Spleen (tissue), 11 donors: ENCODE measurements around the gene PDRG1. TPM values are rescaled to one million over a fixed set of nuclear protein-coding genes. Genes with fewer than 3 reads are reported as not detected.
"Not testable (repeated sequence)": the region's sequence is repeated elsewhere in the genome, so short reads cannot be mapped to it uniquely, and the experiment has no call there.

Experiments
- DNase-seq: peaks from one replicate; pipeline ENCODE4 v3.0.0-alpha.2; 2020
- H3K27ac ChIP-seq, 8 donors: fragments of 200-600 bp; sonication (generic) in 7 of 8; 1 replicate in 4 of 8; 2 replicates in 4 of 8; pipeline versions ENCODE4 v1.5.0 to v1.8.0; 2016 to 2021; ENCODE audit warnings: inconsistent platforms in 4 of 8, mild to moderate bottlenecking in 4 of 8, moderate library complexity in 1 of 8
- H3K27me3 ChIP-seq, 7 donors: fragments of 200-600 bp; sonication (generic) in 6 of 7; replicated peaks in 1 of 7; 1 replicate in 4 of 7; 2 replicates in 3 of 7; pipeline versions ENCODE4 v1.5.0 to v1.8.0; 2016 to 2021; ENCODE audit warnings: inconsistent platforms in 3 of 7, mild to moderate bottlenecking in 1 of 7
- H3K36me3 ChIP-seq, 6 donors: fragments of 200-600 bp; sonication (generic) in 5 of 6; 1 replicate in 4 of 6; 2 replicates in 2 of 6; pipeline versions ENCODE4 v1.5.0 to v1.8.0; 2016 to 2021; ENCODE audit warnings: inconsistent platforms in 2 of 6
- H3K4me1 ChIP-seq, 6 donors: fragments of 200-600 bp; sonication (generic) in 5 of 6; 1 replicate in 3 of 6; 2 replicates in 3 of 6; pipeline versions ENCODE4 v1.5.0 to v1.8.0; 2016 to 2021; ENCODE audit warnings: inconsistent platforms in 3 of 6
- H3K4me3 ChIP-seq, 8 donors: fragments of 200-600 bp; sonication (generic) in 7 of 8; 1 replicate in 4 of 8; 2 replicates in 4 of 8; pipeline versions ENCODE4 v1.5.0 to v1.8.0; 2016 to 2021; ENCODE audit warnings: inconsistent platforms in 4 of 8, mild to moderate bottlenecking in 4 of 8, moderate library complexity in 2 of 8
- H3K9me3 ChIP-seq, 8 donors: fragments of 200-600 bp; sonication (generic) in 7 of 8; 1 replicate in 4 of 8; 2 replicates in 4 of 8; pipeline versions ENCODE4 v1.5.0 to v1.8.0; 2016 to 2021; ENCODE audit warnings: inconsistent platforms in 4 of 8
- CTCF ChIP-seq, 11 experiments: fragments of 200-600 bp in 7 of 11; fragments of 450-650 bp in 4 of 11; sonication (generic) in 4 of 11; IDR thresholded peaks in 8 of 11; conservative IDR thresholded peaks in 3 of 11; 1 replicate in 7 of 11; 2 replicates in 4 of 11; pipeline versions ENCODE4 v1.4.0 to v1.8.0; 2016 to 2021; ENCODE audit warnings: antibody characterized with exemption in 11 of 11, inconsistent platforms in 4 of 11, mild to moderate bottlenecking in 1 of 11
- POLR2A ChIP-seq, 3 donors: fragments of 450-650 bp; IDR thresholded peaks; one replicate each; pipeline ENCODE4 v1.5.1; 2017; ENCODE audit warnings: antibody characterized with exemption in 3 of 3, mild to moderate bottlenecking in 1 of 3
- POLR2AphosphoS5 ChIP-seq, 3 donors: sonication (generic); formaldehyde crosslinking; IDR thresholded peaks; one replicate each; pipeline ENCODE4 v1.5.1; 2017; ENCODE audit warnings: antibody characterized with exemption in 3 of 3
- WGBS, 5 donors: extraction: QIAGEN DNeasy Blood & Tissue Kit in 3 of 5; methylation state at CpG; one replicate each; pipeline versions ENCODE4 v1.1.5 to v1.1.7; 2013 to 2018; 5-methylcytosine and 5-hydroxymethylcytosine counted together
- intact Hi-C: fragments of 100-400 bp; cut with DNase I; formaldehyde crosslinking; loops from one replicate; pipeline ENCODE4 v1.15.0; 2023; ENCODE audit warnings: low total_unique reads
- polyA plus RNA-seq, 3 donors: library from polyadenylated mRNA; stranded (reverse); fragments of 200-250 nt; gene quantifications; one replicate each; pipeline ENCODE4 v1.2.1, GENCODE V29; 2013
- total RNA-seq, 7 donors: library from RNA; depleted of rRNA in 3 of 7; stranded (reverse); fragments of >200 nt in 3 of 7; fragmentation: NEBNext Ultra II Directional in 4 of 7; extraction: Animal tissue kit (Norgen Biotek cat#: 25700) in 4 of 7; gene quantifications; one replicate each; pipeline versions ENCODE4 v1.1.0 to v1.2.1, GENCODE V29; 2016 to 2021
- donor health status: healthy with polysubstance abuse.
- donor health status: DM: no; HTN: no; CAD: no; lungs with moderate emphysema.
- donor health status: DM: no; HTN: no; CAD: no.
- donor health status: Bipolar disorder and iron deficiency.
- donor health status: healthy.
- donor health status: DM: no; HTN: no; CAD: no.
- donor health status: DM: yes; HTN: yes; CAD: no.

PDRG1 gene
- total and polyA plus RNA-seq, 10 donors, result 8.2 to 21.1 (median 11.2) TPM

- TF ChIP-seq POLR2A (IDR thresholded peaks at IDR 0.05), result no peak
- no peak for TF ChIP-seq CTCF (IDR thresholded peaks at IDR 0.05 in 8 of 11, conservative IDR thresholded peaks at IDR 0.05 in 3 of 11)
- no peak for TF ChIP-seq POLR2AphosphoS5 (IDR thresholded peaks at IDR 0.05)
- H3K9me3 ChIP-seq, result no peaks in the 10 kb centered on the region
- no peak overlapping the region for H3K27ac ChIP-seq
- H3K27me3 ChIP-seq, result peaks cover 0 to 21% (median 0%) of the 10 kb centered on the region in 7 donors
- H3K4me1 ChIP-seq, result no peaks in the 10 kb centered on the region
- H3K36me3 ChIP-seq, result no peaks in the 10 kb centered on the region
- intact Hi-C loops, result no loop called here
- H3K4me3 ChIP-seq, result no peak overlapping the region
- DNase-seq, result no peak
- WGBS, 5 donors, result 90 to 94% (median 91%) methylated on average over 8 of the region's 8 CpGs
These were observed 27.3 kb downstream of the PDRG1 start for GRCh38 chr20:31924561-31924960.

DNA sequence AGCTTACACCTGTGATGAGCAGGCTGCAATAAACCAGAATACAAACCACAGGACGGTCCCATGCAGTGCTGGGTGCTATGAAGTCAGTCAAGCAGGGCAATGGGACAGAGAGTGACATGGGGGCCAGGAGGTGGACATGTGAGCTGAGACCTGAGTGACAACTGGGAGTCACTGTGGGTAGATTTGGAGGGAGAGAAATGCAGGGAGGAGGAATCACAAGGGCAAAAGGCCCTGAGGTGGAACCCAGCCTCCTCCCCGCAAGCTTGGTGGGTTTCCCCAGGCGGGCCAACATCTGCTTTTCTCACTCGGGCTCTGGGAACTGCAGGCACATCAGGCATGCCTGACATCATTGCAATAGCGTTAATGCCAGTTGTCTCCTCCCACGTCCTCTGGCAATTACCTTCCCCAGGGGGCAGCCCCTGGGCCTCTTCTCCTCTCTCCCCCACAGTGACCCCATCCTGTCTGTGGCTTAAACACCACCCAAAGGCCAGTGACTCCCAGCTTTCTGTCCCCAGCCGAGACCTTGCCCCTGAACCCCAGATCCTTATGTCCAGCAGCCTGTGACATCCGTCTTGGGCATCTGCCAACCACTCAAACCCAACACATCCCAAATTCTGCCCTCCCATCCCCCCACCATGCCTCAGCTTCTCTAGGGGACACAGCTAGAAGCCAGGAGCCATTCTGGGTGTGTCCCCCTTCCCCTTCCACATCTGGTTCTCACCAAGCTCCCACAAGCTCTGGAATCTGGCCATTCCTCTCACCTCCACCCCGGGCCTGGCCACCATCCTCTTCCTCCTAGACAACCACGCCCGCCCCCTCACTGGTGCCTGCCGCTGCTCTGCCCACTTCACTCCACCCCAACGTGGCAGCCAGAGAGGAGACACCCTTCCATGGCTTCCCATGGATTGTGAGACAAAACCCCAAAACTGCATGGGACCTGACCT is 28.2 kb downstream of the PDRG1 start:
- no peak overlapping the region for H3K4me3 ChIP-seq
- peaks cover 0 to 21% (median 0%) of the 10 kb centered on the region in 7 donors for H3K27me3 ChIP-seq
- no peak overlapping the region for H3K27ac ChIP-seq
- no peaks in the 10 kb centered on the region for H3K9me3 ChIP-seq
- TF ChIP-seq CTCF (IDR thresholded peaks at IDR 0.05 in 8 of 11, conservative IDR thresholded peaks at IDR 0.05 in 3 of 11), result no peak
- TF ChIP-seq POLR2A (IDR thresholded peaks at IDR 0.05), result no peak
- no peak for TF ChIP-seq POLR2AphosphoS5 (IDR thresholded peaks at IDR 0.05)
- DNase-seq, result no peak
- no peaks in the 10 kb centered on the region for H3K36me3 ChIP-seq
- H3K4me1 ChIP-seq, result no peaks in the 10 kb centered on the region
- 42 to 59% (median 44%) methylated on average over 11 to 13 of the region's 13 CpGs for WGBS, 5 donors
- intact Hi-C loops, result no loop called here

- 85 to 94% (median 88%) methylated on average over 4 of the region's 4 CpGs for WGBS, 5 donors
- H3K4me1 ChIP-seq, result peaks cover 0 to 3% (median 0%) of the 10 kb centered on the region in 6 donors
- no peaks in the 10 kb centered on the region for H3K9me3 ChIP-seq
- no peak for DNase-seq
- H3K27ac ChIP-seq, result no peak overlapping the region
- TF ChIP-seq POLR2AphosphoS5 (IDR thresholded peaks at IDR 0.05), result no peak
- TF ChIP-seq POLR2A (IDR thresholded peaks at IDR 0.05), result no peak
- TF ChIP-seq CTCF (IDR thresholded peaks at IDR 0.05 in 8 of 11, conservative IDR thresholded peaks at IDR 0.05 in 3 of 11), result no peak
- no peak overlapping the region for H3K4me3 ChIP-seq
- H3K36me3 ChIP-seq, result no peaks in the 10 kb centered on the region
- intact Hi-C loops, result no loop called here
- H3K27me3 ChIP-seq, result peaks cover 0 to 21% (median 0%) of the 10 kb centered on the region in 7 donors
These were observed 29.3 kb downstream of the PDRG1 start for GRCh38 chr20:31922588-31922987.

GRCh38 chr20:31922181-31922580 is 29.7 kb downstream of the PDRG1 start:
- Histone ChIP-seq H3K4me3 (no peak overlapping the region), H3K4me1 (peaks cover 0 to 3% (median 0%) of the 10 kb centered on the region in 6 donors), H3K9me3 (no peaks in the 10 kb centered on the region), H3K27me3 (peaks cover 0 to 21% (median 0%) of the 10 kb centered on the region in 7 donors), H3K27ac (no peak overlapping the region), H3K36me3 (no peaks in the 10 kb centered on the region)
- DNase-seq, result no peak
- intact Hi-C loops, result no loop called here
- WGBS, 5 donors, result 46 to 76% (median 64%) methylated on average over 4 of the region's 4 CpGs
- TF ChIP-seq POLR2AphosphoS5 (IDR thresholded peaks at IDR 0.05) (no peak), CTCF (IDR thresholded peaks at IDR 0.05 in 8 of 11, conservative IDR thresholded peaks at IDR 0.05 in 3 of 11) (no peak), POLR2A (IDR thresholded peaks at IDR 0.05) (no peak)

- peaks cover 0 to 16% (median 0%) of the 10 kb centered on the region in 7 donors for H3K27me3 ChIP-seq
- H3K4me1 ChIP-seq, H3K4me3 ChIP-seq, DNase-seq, intact Hi-C loops, H3K27ac ChIP-seq, H3K9me3 ChIP-seq, H3K36me3 ChIP-seq: not testable (repeated sequence)
- 88 to 98% (median 92%) methylated on average over 5 of the region's 5 CpGs for WGBS, 5 donors
These were observed 30.4 kb downstream of the PDRG1 start for GRCh38 chr20:31921480-31921879.
